Right ventricle myocardium superior (tissue), 1 donor: Measurements from ENCODE around the gene YY2. TPM values are rescaled to one million over a fixed set of nuclear protein-coding genes. Genes with fewer than 3 reads are reported as not detected.
"Not testable (repeated sequence)": the region's sequence is repeated elsewhere in the genome, so short reads cannot be mapped to it uniquely, and the experiment has no call there.

ENCODE experiments used
- ATAC-seq: fragments of 200-7000 bp; cut with Tn5 transposase; one replicate; pipeline ENCODE4 v1.9.1; 2020; ENCODE audit warnings: mild to moderate bottlenecking; ENCODE audit not compliant: poor library complexity
- DNase-seq: peaks from one replicate; pipeline ENCODE4 v3.0.0-alpha.2; 2020
- intact Hi-C: fragments of 100-400 bp; cut with DNase I; formaldehyde crosslinking; loops from one replicate; pipeline ENCODE4 v1.11.2; 2022
- long read RNA-seq: library from polyadenylated mRNA; unstranded; transcript quantifications from one replicate; pipeline ENCODE4 v2.0.0, GENCODE V29; 2021
- total RNA-seq: library from RNA; stranded (reverse); fragmentation: NEBNext Ultra II Directional; extraction: Animal tissue kit (Norgen Biotek cat#: 25700); gene quantifications from one replicate; pipeline ENCODE4 v1.2.1, GENCODE V29; 2021
- donor health status: DM: no; HTN: yes; CAD: no; lungs with severe emphysema.

Gene YY2
- total RNA-seq = 0.35 TPM
- long read RNA-seq = 0 reads

DNA sequence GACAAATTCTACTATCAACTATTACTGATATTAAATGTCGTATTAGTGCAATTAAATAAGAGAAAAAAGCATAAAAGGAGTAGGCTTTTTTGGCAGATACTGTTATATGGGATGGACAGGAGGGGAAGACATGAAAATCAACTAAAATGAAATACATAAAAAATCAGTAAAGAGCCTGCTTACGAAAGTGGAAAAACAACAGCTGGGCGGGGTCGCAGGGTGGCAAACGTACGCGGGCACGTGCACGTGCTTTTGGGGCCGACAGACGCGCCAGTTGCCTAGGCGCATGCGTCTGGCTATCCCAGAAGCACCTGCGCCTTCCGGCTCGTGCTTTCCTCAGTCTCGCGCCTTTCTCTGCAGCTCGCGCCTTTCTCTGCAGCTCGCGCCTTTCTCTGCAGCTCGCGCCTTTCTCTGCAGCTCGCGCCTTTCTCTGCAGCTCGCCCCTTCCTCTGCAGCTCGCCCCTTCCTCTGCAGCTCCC, at the start of gene YY2:
YY2 (plus strand) TSS at position 51 of the 479 bp plus-strand sequence. CDS start 498 bp downstream, outside the sequence.
- intact Hi-C loops = no loop called here
- DNase-seq = no peak
- no peak for ATAC-seq

DNA sequence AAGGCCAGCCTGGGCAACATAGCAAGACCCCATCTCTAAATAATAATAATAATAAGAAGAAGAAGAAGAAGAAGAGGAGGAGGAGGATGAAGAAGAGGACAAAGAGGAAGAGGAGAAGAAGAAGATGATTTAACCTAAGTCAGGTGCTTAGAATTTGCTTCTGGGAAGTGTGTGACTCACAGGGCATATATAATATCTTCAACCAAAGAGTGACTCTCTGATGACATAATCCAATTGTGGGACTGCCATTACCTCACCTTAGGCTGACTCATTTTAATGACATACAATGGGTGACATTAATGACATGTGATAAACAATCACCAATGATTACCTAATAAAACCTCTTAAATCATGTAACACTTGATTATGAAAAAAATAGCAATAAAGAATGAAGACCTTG, 49.1 kb upstream of the YY2 start:
- intact Hi-C loops = no loop called here
- ATAC-seq (no peak), DNase-seq (no peak)

DNA sequence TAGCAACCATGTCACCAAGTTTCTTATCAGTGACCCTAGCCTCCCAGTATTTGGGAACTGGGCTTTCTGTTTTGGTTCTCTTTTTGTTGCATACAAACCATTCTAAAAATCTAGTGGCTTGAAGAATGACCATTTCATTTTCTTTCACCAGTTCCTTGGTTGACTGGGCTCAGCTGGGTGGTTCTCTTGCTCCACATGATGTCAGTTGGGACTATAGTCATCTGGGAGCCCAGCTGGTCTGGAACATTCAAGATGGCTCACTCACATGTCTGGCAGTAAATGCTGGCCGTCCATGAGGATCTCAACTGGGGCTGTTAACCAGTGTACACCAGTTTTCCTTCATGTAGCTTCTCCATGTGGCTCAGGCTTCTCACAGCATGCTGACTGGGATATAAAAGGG, 44.0 kb upstream of the YY2 start:
- no peak for ATAC-seq
- DNase-seq = no peak
- intact Hi-C loops = no loop called here

GRCh38 chrX:21812628-21813027, 43.2 kb upstream of the YY2 start:
- no peak for ATAC-seq
- intact Hi-C loops = no loop called here

GRCh38 chrX:21813612-21814368, 42.0 kb upstream of the YY2 start:
- intact Hi-C loops = no loop called here
- no peak for ATAC-seq
- DNase-seq = no peak

More at GRCh38 chrX:21812628-21813027, 43.2 kb upstream of the YY2 start:
- no peak for DNase-seq

DNA sequence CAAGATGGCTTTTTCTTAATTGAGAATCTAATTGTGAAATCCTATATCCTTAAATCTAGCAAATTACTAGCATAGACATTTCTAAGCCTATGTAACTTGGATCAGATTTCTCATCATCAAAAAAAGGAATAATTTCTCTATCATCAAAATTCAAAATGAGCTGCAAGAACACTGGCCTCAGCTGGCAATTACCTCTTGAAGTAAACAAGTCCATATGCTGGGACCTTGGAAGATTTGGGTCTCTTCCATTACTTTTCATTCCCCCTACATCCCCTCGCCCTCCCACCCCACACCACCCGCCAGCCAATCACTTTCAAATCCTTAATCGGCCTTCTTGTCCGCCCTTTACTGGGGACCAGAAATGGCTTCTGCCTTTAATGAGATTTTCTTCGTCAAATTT, 39.7 kb upstream of the YY2 start:
- intact Hi-C loops = no loop called here
- ATAC-seq (no peak), DNase-seq (no peak)

- ATAC-seq, intact Hi-C loops, DNase-seq: not testable (repeated sequence)
Observed at GRCh38 chrX:21820170-21820569, 35.6 kb upstream of the YY2 start.

DNA sequence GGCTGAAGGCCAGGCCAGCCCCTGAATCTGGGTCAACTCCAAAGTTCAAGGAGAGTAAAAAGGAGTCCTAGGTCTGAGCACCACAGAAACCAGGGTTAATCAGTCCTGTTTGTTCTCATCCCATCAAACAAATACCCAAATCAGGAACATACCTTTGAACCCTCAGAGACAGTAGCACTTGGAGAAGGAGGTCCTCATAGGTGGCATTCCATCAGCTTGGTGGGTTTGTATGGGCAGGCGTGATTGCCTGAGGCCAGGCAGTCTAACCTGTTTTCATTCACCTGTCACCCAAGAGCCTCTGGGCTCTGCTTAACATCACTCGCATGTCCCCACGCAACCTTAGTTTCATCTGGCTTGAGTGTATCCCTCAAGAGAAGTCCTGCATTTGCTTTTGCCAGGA, 33.9 kb upstream of the YY2 start:
- peak; percentile 71 for ATAC-seq

DNA sequence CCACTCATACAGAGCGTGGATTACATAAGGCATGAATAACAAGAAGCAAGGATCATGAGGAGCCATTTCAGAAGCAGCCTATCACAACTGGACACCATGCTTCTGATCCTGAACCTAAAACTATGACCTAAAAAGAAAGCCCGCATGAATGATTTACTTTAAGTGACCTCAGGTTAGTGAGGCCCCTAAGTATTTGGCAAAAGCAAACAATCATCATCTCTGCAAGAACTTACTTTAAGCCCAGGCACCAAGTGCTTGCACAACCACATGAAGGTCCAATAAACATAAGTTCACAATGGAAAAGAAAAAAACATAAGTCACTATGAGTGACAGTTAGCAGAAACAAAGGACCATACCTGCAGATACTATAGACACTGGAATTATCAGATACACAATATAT, 24.3 kb upstream of the YY2 start:
- DNase-seq (no peak), ATAC-seq (no peak)
- intact Hi-C loops = no loop called here

More for the DNA sequence above, 33.9 kb upstream of the YY2 start:
- no peak for DNase-seq
- intact Hi-C loops = no loop called here

DNA sequence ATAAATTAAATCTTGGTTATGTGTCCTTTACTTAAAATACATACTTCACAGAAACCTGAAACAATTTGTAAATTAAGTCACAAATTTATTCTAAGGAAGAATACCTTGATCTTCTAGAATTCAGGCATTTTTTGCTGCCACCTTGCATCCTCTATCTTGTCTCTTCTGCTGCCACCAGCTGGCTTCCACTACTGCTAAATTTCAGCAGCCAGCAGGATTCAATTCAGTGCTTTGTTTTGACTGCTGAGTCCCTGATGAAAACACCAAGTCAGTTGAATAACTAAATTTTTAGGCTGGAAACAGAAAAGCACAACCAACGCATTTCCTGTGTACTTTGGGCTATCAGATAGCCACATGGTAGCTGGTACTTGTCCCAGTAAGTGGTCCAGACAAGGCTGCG, 18.7 kb upstream of the YY2 start:
- DNase-seq = no peak
- ATAC-seq = no peak
- intact Hi-C loops = loop anchor here (5.0 kb wide), 1 partner anchor 75 kb away; no protein-coding TSS in a partner anchor

DNA sequence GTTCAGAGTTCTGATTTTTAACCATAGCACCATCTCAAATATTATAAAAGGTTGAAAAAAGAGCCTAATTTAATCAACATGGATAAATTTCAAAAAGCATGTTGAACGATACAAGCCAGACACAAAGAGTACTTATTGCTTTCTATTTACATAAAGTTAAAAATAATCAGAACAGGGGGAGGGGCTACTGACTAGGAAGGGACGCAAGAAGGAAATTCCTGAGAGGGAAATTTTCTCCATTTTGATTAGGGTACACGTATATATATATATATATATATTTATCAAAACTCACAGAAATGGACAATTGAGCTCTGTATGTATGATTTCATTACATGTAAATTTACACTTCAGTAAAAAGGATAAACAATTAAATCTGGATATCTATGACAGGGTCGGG, 16.9 kb upstream of the YY2 start:
- no peak for DNase-seq
- peak; percentile 35 for ATAC-seq
- intact Hi-C loops = loop anchor here (5.0 kb wide), 1 partner anchor 77 kb away; no protein-coding TSS in a partner anchor

- intact Hi-C loops = loop anchor here (5.0 to 10.0 kb wide), 2 partner anchors 77 to 135 kb away; no protein-coding TSS in a partner anchor
- DNase-seq (peak; percentile 85), ATAC-seq (peak; percentile 93)
Observed at GRCh38 chrX:21839334-21840192, 16.2 kb upstream of the YY2 start, which contains the start of gene MBTPS2. MBTPS2 (plus strand) TSS chrX:21839617; CDS start chrX:21839735, 118 bp downstream.

GRCh38 chrX:21840193-21840545, 15.6 kb upstream of the YY2 start:
- DNase-seq = no peak
- intact Hi-C loops = loop anchor here (10.0 kb wide), 1 partner anchor 135 kb away; no protein-coding TSS in a partner anchor
- ATAC-seq = no peak

DNA sequence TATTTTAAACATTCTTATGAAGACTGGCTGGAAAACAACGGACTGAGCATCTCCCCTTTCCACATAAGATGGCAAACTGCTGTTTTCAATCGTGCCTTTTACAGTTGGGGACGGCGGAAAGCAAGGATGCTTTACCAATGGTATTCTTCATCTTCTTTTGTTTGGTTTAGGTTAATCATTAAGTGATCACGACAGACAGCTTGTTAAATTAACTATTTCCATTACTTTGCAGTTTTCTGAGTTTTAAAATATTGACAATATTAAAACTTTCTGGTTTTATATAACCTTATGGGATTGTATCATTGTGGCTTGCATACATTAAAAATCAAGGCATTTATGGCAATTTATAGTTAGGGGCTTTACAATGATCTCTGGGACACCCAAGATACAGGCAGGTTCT, 12.6 kb upstream of the YY2 start:
- intact Hi-C loops = loop anchor here (10.0 kb wide), 1 partner anchor 132 kb away; no protein-coding TSS in a partner anchor

DNA sequence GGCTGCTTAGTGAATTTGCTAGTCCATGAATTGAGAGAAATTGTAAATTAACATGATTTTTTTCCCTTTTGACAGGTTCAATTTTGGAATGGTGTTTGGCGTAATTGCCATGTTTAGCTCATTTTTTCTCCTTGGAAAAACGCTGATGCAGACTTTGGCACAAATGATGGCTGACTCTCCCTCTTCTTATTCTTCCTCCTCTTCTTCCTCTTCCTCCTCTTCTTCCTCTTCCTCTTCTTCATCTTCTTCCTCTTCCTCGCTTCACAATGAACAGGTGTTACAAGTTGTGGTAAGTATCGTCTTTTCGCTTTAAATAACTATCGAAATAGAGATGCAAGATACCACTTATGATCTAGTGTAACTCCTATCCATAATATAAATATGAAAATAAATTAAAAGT, 10.7 kb upstream of the YY2 start:
- ATAC-seq (no peak), DNase-seq (no peak)
- intact Hi-C loops = loop anchor here (10.0 kb wide), 1 partner anchor 130 kb away; no protein-coding TSS in a partner anchor

More for the DNA sequence above, 12.6 kb upstream of the YY2 start:
- DNase-seq (no peak), ATAC-seq (no peak)

DNA sequence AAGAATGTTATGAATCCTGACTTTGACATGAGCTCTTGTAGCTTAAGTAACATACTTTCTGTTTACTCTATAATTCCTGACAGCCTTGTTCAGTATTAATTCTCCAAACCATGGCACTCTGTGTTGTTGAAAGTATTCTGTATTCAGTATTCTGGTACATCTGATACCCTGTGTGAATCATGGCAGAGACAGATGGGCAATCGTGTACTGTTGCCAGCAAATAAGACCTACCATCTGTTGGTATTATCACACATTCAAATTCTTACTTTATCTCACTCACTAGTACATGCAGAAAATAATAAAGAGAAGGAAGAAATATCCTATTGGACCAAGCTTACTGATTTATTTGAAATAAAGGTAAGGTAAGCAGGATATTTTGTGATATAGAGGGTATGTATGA, 8.4 kb upstream of the YY2 start:
- intact Hi-C loops = loop anchor here (10.0 kb wide), 1 partner anchor 127 kb away; no protein-coding TSS in a partner anchor
- DNase-seq = no peak
- ATAC-seq = no peak

GRCh38 chrX:21853578-21853977, 2.2 kb upstream of the YY2 start:
- no peak for ATAC-seq
- no peak for DNase-seq
- intact Hi-C loops = no loop called here

GRCh38 chrX:21856504-21856903, 717 bp downstream of the YY2 start:
- intact Hi-C loops = no loop called here
- DNase-seq (no peak), ATAC-seq (no peak)

DNA sequence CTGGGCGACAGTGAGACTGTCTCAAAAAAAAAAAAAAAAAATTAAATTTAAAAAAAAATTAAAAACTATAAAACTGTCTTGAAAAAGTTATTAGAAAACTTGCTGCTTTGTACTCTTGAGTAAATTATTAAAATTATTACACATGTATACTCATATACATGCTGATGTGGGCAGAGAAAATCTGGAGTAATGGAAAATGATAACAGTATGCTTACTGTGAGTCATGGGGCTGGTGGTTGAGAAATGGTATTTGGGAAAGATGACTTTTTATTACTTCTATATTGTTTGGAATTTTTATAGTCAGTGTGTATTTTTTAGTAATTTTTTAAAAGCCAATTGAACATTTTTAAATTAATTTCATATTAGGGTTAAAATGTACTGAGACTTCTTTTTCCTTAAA, 7.5 kb downstream of the YY2 start:
- intact Hi-C loops = no loop called here
- DNase-seq = no peak
- ATAC-seq = no peak
